G401 (cell line): Measurements from ENCODE around the gene ISOC1. TPM values are rescaled to one million over a fixed set of nuclear protein-coding genes. Genes with fewer than 3 reads are reported as not detected.

ENCODE experiments used
- DNase-seq: peaks from one replicate; pipeline ENCODE4 v3.0.0-alpha.2; 2015; ENCODE audit warnings: low spot score
- in situ Hi-C: cut with HindIII; loops from 2 replicates; pipeline ENCODE4 v1.10.0; 2016; ENCODE audit warnings: low sequenced_read_pairs, mixed read lengths
- total RNA-seq: library from RNA; depleted of rRNA; stranded (reverse); fragments of >200 nt; shearing (Covaris generic); gene quantifications from 2 replicates; pipeline ENCODE4 v1.2.3, GENCODE V29; 2014; rRNA removed

The ISOC1 gene
- total RNA-seq, 1 experiment from 2014 or later: 28.6 TPM

- in situ Hi-C loops: no loop called here
- DNase-seq: no peak
Measured at GRCh38 chr5:129118826-129119225, 24.3 kb downstream of the ISOC1 start.

- in situ Hi-C loops: no loop called here
- DNase-seq: no peak
Measured at GRCh38 chr5:129120158-129120581, 25.6 kb downstream of the ISOC1 start.

GRCh38 chr5:129122560-129122959 is 28.0 kb downstream of the ISOC1 start:
- DNase-seq: no peak
- in situ Hi-C loops: no loop called here

GRCh38 chr5:129124608-129125007 is 30.1 kb downstream of the ISOC1 start:
- DNase-seq: no peak

GRCh38 chr5:129125819-129126218 is 31.3 kb downstream of the ISOC1 start:
- in situ Hi-C loops: loop anchor here (25.0 kb wide), 1 partner anchor 214 kb away; no protein-coding TSS in a partner anchor
- no peak for DNase-seq

More at GRCh38 chr5:129124608-129125007, 30.1 kb downstream of the ISOC1 start:
- in situ Hi-C loops: loop anchor here (25.0 kb wide), 1 partner anchor 212 kb away; no protein-coding TSS in a partner anchor

- in situ Hi-C loops: loop anchor here (25.0 kb wide), 1 partner anchor 221 kb away; no protein-coding TSS in a partner anchor
- DNase-seq: no peak
Measured at GRCh38 chr5:129133553-129133952, 39.0 kb downstream of the ISOC1 start.

GRCh38 chr5:129135633-129136032 is 41.1 kb downstream of the ISOC1 start:
- in situ Hi-C loops: loop anchor here (25.0 kb wide), 1 partner anchor 223 kb away; no protein-coding TSS in a partner anchor
- no peak for DNase-seq

- DNase-seq: no peak
- in situ Hi-C loops: loop anchor here (25.0 kb wide), 1 partner anchor 225 kb away; no protein-coding TSS in a partner anchor
Measured at GRCh38 chr5:129137637-129138036, 43.1 kb downstream of the ISOC1 start.

- in situ Hi-C loops: loop anchor here (25.0 kb wide), 1 partner anchor 229 kb away; no protein-coding TSS in a partner anchor
- DNase-seq: no peak
Measured at GRCh38 chr5:129141078-129141477, 46.5 kb downstream of the ISOC1 start.

GRCh38 chr5:129141696-129142095 is 47.1 kb downstream of the ISOC1 start:
- DNase-seq: no peak
- in situ Hi-C loops: loop anchor here (25.0 kb wide), 1 partner anchor 229 kb away; no protein-coding TSS in a partner anchor

GRCh38 chr5:129155876-129156275 is 61.3 kb downstream of the ISOC1 start:
- DNase-seq: no peak
- in situ Hi-C loops: no loop called here

GRCh38 chr5:129161830-129162229 is 67.3 kb downstream of the ISOC1 start:
- in situ Hi-C loops: no loop called here
- no peak for DNase-seq

Other genes with a start within 250 kb of the ISOC1 start
- gene SLC27A6, start 129.3 kb upstream of the ISOC1 start, total RNA-seq: not detected in 2 replicates